HepG2 (cell line): ENCODE results near the gene DGAT2. TPM values are rescaled to one million over a fixed set of nuclear protein-coding genes. Genes with fewer than 3 reads are reported as not detected.

Experiments used
- ASH2L ChIP-seq: fragments of 300-600, 200-600 bp; sonication (generic); IDR thresholded peaks from 2 replicates; pipeline ENCODE4 v1.7.0; 2017; ENCODE audit warnings: low read depth, mild to moderate bottlenecking, moderate library complexity, mixed read lengths, low read length; ENCODE audit not compliant: insufficient read length
- CENPBD1 ChIP-seq: sonication (generic); formaldehyde crosslinking; IDR thresholded peaks from 2 replicates; pipeline ENCODE4 v1.8.0; 2022; ENCODE audit warnings: missing genetic modification reagents, low read depth, mild to moderate bottlenecking, borderline replicate concordance
- CENPX ChIP-seq: sonication (generic); formaldehyde crosslinking; IDR thresholded peaks from 2 replicates; pipeline ENCODE4 v1.9.0; 2021; ENCODE audit warnings: mild to moderate bottlenecking, missing genetic modification reagents, moderate library complexity
- FOXJ3 ChIP-seq: sonication (generic); formaldehyde crosslinking; IDR thresholded peaks from 2 replicates; pipeline ENCODE4 v1.4.0; 2020; ENCODE audit warnings: missing genetic modification reagents, mild to moderate bottlenecking, borderline replicate concordance
- FOXP4 ChIP-seq: sonication (generic); formaldehyde crosslinking; IDR thresholded peaks from 2 replicates; pipeline ENCODE4 v1.4.0; 2020; ENCODE audit warnings: missing genetic modification reagents
- GZF1 ChIP-seq: sonication (generic); formaldehyde crosslinking; IDR thresholded peaks from 2 replicates; pipeline ENCODE4 v1.5.1; 2020; ENCODE audit warnings: mild to moderate bottlenecking, missing genetic modification reagents
- NAIF1 ChIP-seq: sonication (generic); formaldehyde crosslinking; IDR thresholded peaks from 2 replicates; pipeline ENCODE4 v1.5.0; 2020; ENCODE audit warnings: mild to moderate bottlenecking, missing genetic modification reagents, borderline replicate concordance
- POLR2A ChIP-seq, 2 experiments: IDR thresholded peaks; 2 replicates each; pipeline ENCODE4 v1.6.1; 2011; ENCODE audit warnings: low read depth in 2 of 2, low read length in 2 of 2, mild to moderate bottlenecking in 1 of 2, moderate library complexity in 1 of 2; ENCODE audit not compliant: insufficient read depth in 1 of 2
- RFX3 ChIP-seq: IDR thresholded peaks from 2 replicates; pipeline ENCODE4 v1.6.1; 2016; ENCODE audit warnings: missing biosample characterization, missing genetic modification reagents
- SMAD3 ChIP-seq: sonication (generic); formaldehyde crosslinking; IDR thresholded peaks from 2 replicates; pipeline ENCODE4 v1.4.0; 2020; ENCODE audit warnings: missing genetic modification reagents
- SOX13 ChIP-seq, 3 experiments: fragments of 450-650 bp in 1 of 3; sonication (generic) in 1 of 3; formaldehyde crosslinking in 1 of 3; IDR thresholded peaks in 2 of 3; conservative IDR thresholded peaks in 1 of 3; 2 replicates each; pipeline versions ENCODE4 v1.5.0 to v1.6.1; 2016 to 2020; ENCODE audit warnings: antibody characterized with exemption in 1 of 3, mild to moderate bottlenecking in 1 of 3, missing compliant biosample characterization in 1 of 3, missing genetic modification reagents in 1 of 3, moderate library complexity in 1 of 3
- ZNF317 ChIP-seq: sonication (generic); formaldehyde crosslinking; IDR thresholded peaks from 2 replicates; pipeline ENCODE4 v1.5.0; 2020; ENCODE audit warnings: mild to moderate bottlenecking, missing genetic modification reagents
- ZNF318 ChIP-seq: sonication (generic); formaldehyde crosslinking; IDR thresholded peaks from 2 replicates; pipeline ENCODE4 v1.4.0; 2020; ENCODE audit warnings: mild to moderate bottlenecking, missing genetic modification reagents
- ZNF337 ChIP-seq: sonication (generic); formaldehyde crosslinking; IDR thresholded peaks from 2 replicates; pipeline ENCODE4 v1.5.1; 2020; ENCODE audit warnings: missing genetic modification reagents, low read depth, mild to moderate bottlenecking, borderline replicate concordance
- ZNF567 ChIP-seq: sonication (generic); formaldehyde crosslinking; IDR thresholded peaks from 2 replicates; pipeline ENCODE4 v1.8.1; 2023; ENCODE audit warnings: mild to moderate bottlenecking, missing genetic modification reagents, borderline replicate concordance
- polyA plus RNA-seq, 8 experiments: library from polyadenylated mRNA; depleted of rRNA in 3 of 8; stranded (reverse) in 7 of 8; unstranded in 1 of 8; fragments of >200 nt; fragmentation: Illumina TruSeq in 4 of 8; extraction: Trizol in 4 of 8; gene quantifications; 2 replicates each; pipeline versions ENCODE4 v1.2.1 to v1.2.3, GENCODE V29; 2011 to 2016; ENCODE audit warnings: low read depth in 4 of 8, missing spikeins in 1 of 8, mixed read lengths in 1 of 8; ENCODE audit not compliant: insufficient read depth in 1 of 8
- total RNA-seq, 5 experiments: library from RNA; depleted of rRNA; stranded (reverse); fragments of >200 nt; fragmentation: Illumina TruSeq; extraction: Trizol; gene quantifications; 2 replicates each; pipeline ENCODE4 v1.2.3, GENCODE V29; 2016; ENCODE audit warnings: low read depth in 1 of 5
- TF ChIP-seq, protein P1 (sequence below): sonication (generic); formaldehyde crosslinking; IDR thresholded peaks from 2 replicates; pipeline ENCODE4 v1.5.0; 2020; ENCODE audit warnings: mild to moderate bottlenecking, low read depth, missing genetic modification reagents, borderline replicate concordance

The DGAT2 gene
- total and polyA plus RNA-seq, 2 of the 13 experiments (the other 11 are each of a cell fraction or from before 2014, with no cell fraction given), result 39.0 to 65.6 TPM

- no peak for TF ChIP-seq ZNF567 (CRISPR knock-in tag)
- no peak for TF ChIP-seq GZF1
- no peak; the same call in 1 of the 2 replicates for TF ChIP-seq NAIF1 (CRISPR knock-in tag)
- TF ChIP-seq POLR2A (IDR thresholded peaks at IDR 0.05; ENCODE audit: insufficient read depth in 1 of 2, low read depth in 2 of 2, low read length in 2 of 2), result no peak
- no peak for TF ChIP-seq FOXP4 (CRISPR knock-in tag)
- peak; percentile 55; the same call in 1 of the 2 replicates for TF ChIP-seq FOXJ3 (CRISPR knock-in tag)
- TF ChIP-seq ZNF318, result no peak
- no peak for TF ChIP-seq CENPBD1
- TF ChIP-seq CENPX (CRISPR knock-in tag), result no peak
- TF ChIP-seq SOX13 (IDR thresholded peaks at IDR 0.05), result no peak
- TF ChIP-seq SOX13 (CRISPR knock-in tag; conservative IDR thresholded peaks at IDR 0.05 in 1 of 2, IDR thresholded peaks at IDR 0.05 in 1 of 2), result no peak; a peak in 1 of 4 replicates
- no peak for TF ChIP-seq RFX3 (CRISPR knock-in tag)
- 0 out of 2 replicates have a peak, but pooled peaks have one; percentile 65 for TF ChIP-seq ZNF317 (CRISPR knock-in tag)
- TF ChIP-seq, protein P1, sequence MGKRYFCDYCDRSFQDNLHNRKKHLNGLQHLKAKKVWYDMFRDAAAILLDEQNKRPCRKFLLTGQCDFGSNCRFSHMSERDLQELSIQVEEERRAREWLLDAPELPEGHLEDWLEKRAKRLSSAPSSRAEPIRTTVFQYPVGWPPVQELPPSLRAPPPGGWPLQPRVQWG, result no peak
- peak; percentile 65; the same call in 1 of the 2 replicates for TF ChIP-seq ZNF337
- 0 out of 2 replicates have a peak, but pooled peaks have one; percentile 22 for TF ChIP-seq SMAD3
- no peak for TF ChIP-seq ASH2L
Measured at GRCh38 chr11:75721852-75722668, 46.5 kb upstream of the DGAT2 start (continued).
